ENCODE results near the gene ROBO1. TPM values are rescaled to one million over a fixed set of nuclear protein-coding genes. Genes with fewer than 3 reads are reported as not detected.

ROBO1 gene
- total and polyA plus RNA-seq, 2 of the 8 experiments (the other 6 are each of a cell fraction or from before 2014, with no cell fraction given): 51.4 to 91.0 TPM

GRCh38 chr3:79284781-79285180 lies 483.0 kb downstream of the ROBO1 start:
- no peaks in the 10 kb centered on the region for H4K20me1 ChIP-seq (replicated peaks in 1 of 2; ENCODE audit: control insufficient read depth in 1 of 2, insufficient read depth in 2 of 2, low read length in 2 of 2)
- 93% methylated on average over 3 of the region's 3 CpGs; no CpG with 5 or more reads in 1 of the 2 experiments for WGBS, 2 experiments (ENCODE audit: extremely low coverage in 1 of 2, insufficient coverage in 1 of 2, insufficient read length in 1 of 2, insufficient replicate concordance in 2 of 2, low coverage in 1 of 2, low lambda C conversion rate in 2 of 2, missing lambda C conversion rate in 1 of 2)
- H3K18ac ChIP-seq (ENCODE audit: extremely low read depth, low read length): no peak overlapping the region
- H3K56ac ChIP-seq (replicated peaks; ENCODE audit: insufficient read length, low read depth, low read length): no peak overlapping the region
- no peak overlapping the region for H2AK5ac ChIP-seq (ENCODE audit: low read depth, low read length)
- no peaks in the 10 kb centered on the region for H3K27me3 ChIP-seq (replicated peaks in 1 of 4; ENCODE audit: control insufficient read depth in 3 of 4, extremely low read depth in 1 of 4, insufficient read depth in 3 of 4, low read length in 3 of 4)
- H3K27ac ChIP-seq (ENCODE audit: low read depth, low read length): no peak overlapping the region
- H3K36me3 ChIP-seq (ENCODE audit: control insufficient read depth in 2 of 4, insufficient read depth in 4 of 4, low read length in 3 of 4): no peaks in the 10 kb centered on the region
- no peak overlapping the region for H2BK5ac ChIP-seq (ENCODE audit: low read depth, low read length)
- no peaks in the 10 kb centered on the region for H3K79me1 ChIP-seq (ENCODE audit: low read depth, low read length)
- no peak overlapping the region for H2BK20ac ChIP-seq (ENCODE audit: low read length)
- no peak overlapping the region for H3K23ac ChIP-seq (ENCODE audit: insufficient read length)
- no peak overlapping the region for H3K14ac ChIP-seq (ENCODE audit: insufficient read length)
- no peak overlapping the region for H3K9ac ChIP-seq (replicated peaks in 1 of 4; ENCODE audit: extremely low read depth in 1 of 4, low read depth in 3 of 4, low read length in 3 of 4)
- no peaks in the 10 kb centered on the region for H3K79me2 ChIP-seq (ENCODE audit: control insufficient read depth in 1 of 2, insufficient read depth in 2 of 2, low read length in 2 of 2)
- no peak for DNase-seq (ENCODE audit: low read depth in 1 of 2, low spot score in 2 of 2)
- H3K4me2 ChIP-seq (ENCODE audit: insufficient read depth in 1 of 2, low read depth in 2 of 2, low read length in 2 of 2): no peak overlapping the region
- H3K4me1 ChIP-seq (replicated peaks in 1 of 4; ENCODE audit: control insufficient read depth in 3 of 4, insufficient read depth in 4 of 4, low read length in 3 of 4): no peaks in the 10 kb centered on the region
- no peak for FAIRE-seq
- no peak overlapping the region for H4K5ac ChIP-seq (ENCODE audit: insufficient read length, low read depth, low read length)
- no peak overlapping the region for H2BK12ac ChIP-seq (ENCODE audit: low read depth, low read length)
- no peak overlapping the region for H4K8ac ChIP-seq (ENCODE audit: extremely low read depth, insufficient read depth, low read length)
- H3K23me2 ChIP-seq (ENCODE audit: low read depth, low read length): no peaks in the 10 kb centered on the region
- ChIA-PET CTCF (ENCODE audit: partially characterized antibody) (no interaction called here), POLR2A (ENCODE audit: partially characterized antibody) (no interaction called here)
- H3K4ac ChIP-seq (replicated peaks; ENCODE audit: insufficient read length, low read depth, low read length): no peak overlapping the region
- no peak overlapping the region for H2BK120ac ChIP-seq (replicated peaks; ENCODE audit: low read depth, low read length)
- no peak overlapping the region for H2BK15ac ChIP-seq (ENCODE audit: low read length)
- no peak overlapping the region for H2AFZ ChIP-seq (ENCODE audit: low read length)
- H4K91ac ChIP-seq (replicated peaks; ENCODE audit: insufficient read length, low read length): no peak overlapping the region
- H3K4me3 ChIP-seq (ENCODE audit: extremely low read depth in 1 of 4, insufficient read depth in 2 of 4, low read depth in 3 of 4, low read length in 4 of 4): no peak overlapping the region
- H3K9me3 ChIP-seq (ENCODE audit: insufficient read depth in 2 of 2, low read depth in 1 of 2, low read length in 1 of 2): no peaks in the 10 kb centered on the region
- TF ChIP-seq POLR2AphosphoS5 (IDR thresholded peaks at IDR 0.05; ENCODE audit: low read depth, low read length): no peak
